ENCODE data around the gene DHX16. TPM values are rescaled to one million over a fixed set of nuclear protein-coding genes. Genes with fewer than 3 reads are reported as not detected.

The DHX16 gene
- total RNA-seq, 1 experiment from 2014 or later, result 32.2 TPM

DNA sequence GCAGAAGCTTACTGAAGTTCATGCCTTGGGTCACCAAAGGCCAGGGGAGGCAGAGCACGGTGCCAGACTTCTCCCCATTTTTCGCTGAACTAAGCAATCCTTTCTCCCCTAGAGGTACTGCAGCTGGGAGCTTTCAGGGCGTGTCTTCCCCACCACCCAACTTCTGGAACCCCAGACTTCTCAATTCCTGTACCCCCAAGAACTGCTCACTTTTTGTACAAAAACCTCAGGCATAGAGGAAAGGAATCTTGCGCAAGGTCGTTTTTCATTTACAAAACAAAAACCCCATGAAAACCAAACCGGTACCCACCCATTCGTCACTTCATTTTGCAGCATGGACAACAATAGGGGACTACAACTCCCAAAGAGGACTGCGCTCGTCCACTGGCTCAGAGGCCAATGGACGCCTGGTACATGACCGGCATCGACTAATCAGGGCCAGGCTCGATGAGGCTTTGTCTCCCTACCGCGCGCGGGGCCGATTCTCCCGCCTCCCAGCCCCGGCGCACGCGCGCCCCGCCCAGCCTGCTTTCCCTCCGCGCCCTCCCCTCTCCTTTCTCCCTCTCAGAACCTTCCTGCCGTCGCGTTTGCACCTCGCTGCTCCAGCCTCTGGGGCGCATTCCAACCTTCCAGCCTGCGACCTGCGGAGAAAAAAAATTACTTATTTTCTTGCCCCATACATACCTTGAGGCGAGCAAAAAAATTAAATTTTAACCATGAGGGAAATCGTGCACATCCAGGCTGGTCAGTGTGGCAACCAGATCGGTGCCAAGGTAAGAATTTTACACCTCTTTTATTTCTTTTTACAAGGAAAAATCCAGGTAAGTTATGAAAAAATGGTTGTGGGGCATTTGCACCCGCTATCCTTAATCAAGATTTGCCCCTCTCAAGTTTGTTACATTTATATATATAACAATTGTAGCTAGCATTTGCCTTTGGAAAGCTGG lies 47.3 kb upstream of the DHX16 start, which contains the start of gene TUBB (continued):
- TF ChIP-seq ZNF263 (CRISPR knock-in tag; IDR thresholded peaks at IDR 0.05; ENCODE audit: low read depth) (no peak), CREB1 (CRISPR knock-in tag; IDR thresholded peaks at IDR 0.05) (no peak), ZNF423 (CRISPR knock-in tag; IDR thresholded peaks at IDR 0.05) (no peak), FOXP1 (CRISPR knock-in tag; IDR thresholded peaks at IDR 0.05; ENCODE audit: borderline replicate concordance) (peak; percentile 37; the same call in 1 of the 2 replicates), ESRRA (CRISPR knock-in tag; IDR thresholded peaks at IDR 0.05; ENCODE audit: borderline replicate concordance) (no peak), JAZF1 (CRISPR knock-in tag; IDR thresholded peaks at IDR 0.05) (no peak), EMX1 (CRISPR knock-in tag; IDR thresholded peaks at IDR 0.05) (no peak), PRRX2 (CRISPR knock-in tag; IDR thresholded peaks at IDR 0.05) (no peak), MYBL2 (CRISPR knock-in tag; IDR thresholded peaks at IDR 0.05) (no peak), MXD4 (CRISPR knock-in tag; IDR thresholded peaks at IDR 0.05; ENCODE audit: borderline replicate concordance) (no peak), ZNF396 (CRISPR knock-in tag; IDR thresholded peaks at IDR 0.05; ENCODE audit: borderline replicate concordance) (no peak), SOX15 (CRISPR knock-in tag; IDR thresholded peaks at IDR 0.05) (no peak), ZNF416 (CRISPR knock-in tag; IDR thresholded peaks at IDR 0.05) (no peak), SMAD3 (CRISPR knock-in tag; IDR thresholded peaks at IDR 0.05; ENCODE audit: borderline replicate concordance) (no peak), FOXJ3 (CRISPR knock-in tag; IDR thresholded peaks at IDR 0.05; ENCODE audit: borderline replicate concordance) (no peak), TP53 (CRISPR knock-in tag; IDR thresholded peaks at IDR 0.05) (no peak), OVOL2 (CRISPR knock-in tag; IDR thresholded peaks at IDR 0.05; ENCODE audit: borderline replicate concordance) (no peak), ZNF121 (CRISPR knock-in tag; IDR thresholded peaks at IDR 0.05) (no peak)
- TF ChIP-seq, protein P1, sequence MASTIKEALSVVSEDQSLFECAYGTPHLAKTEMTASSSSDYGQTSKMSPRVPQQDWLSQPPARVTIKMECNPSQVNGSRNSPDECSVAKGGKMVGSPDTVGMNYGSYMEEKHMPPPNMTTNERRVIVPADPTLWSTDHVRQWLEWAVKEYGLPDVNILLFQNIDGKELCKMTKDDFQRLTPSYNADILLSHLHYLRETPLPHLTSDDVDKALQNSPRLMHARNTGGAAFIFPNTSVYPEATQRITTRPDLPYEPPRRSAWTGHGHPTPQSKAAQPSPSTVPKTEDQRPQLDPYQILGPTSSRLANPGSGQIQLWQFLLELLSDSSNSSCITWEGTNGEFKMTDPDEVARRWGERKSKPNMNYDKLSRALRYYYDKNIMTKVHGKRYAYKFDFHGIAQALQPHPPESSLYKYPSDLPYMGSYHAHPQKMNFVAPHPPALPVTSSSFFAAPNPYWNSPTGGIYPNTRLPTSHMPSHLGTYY (CRISPR knock-in tag; IDR thresholded peaks at IDR 0.05), result no peak
- TF ChIP-seq, protein P2, sequence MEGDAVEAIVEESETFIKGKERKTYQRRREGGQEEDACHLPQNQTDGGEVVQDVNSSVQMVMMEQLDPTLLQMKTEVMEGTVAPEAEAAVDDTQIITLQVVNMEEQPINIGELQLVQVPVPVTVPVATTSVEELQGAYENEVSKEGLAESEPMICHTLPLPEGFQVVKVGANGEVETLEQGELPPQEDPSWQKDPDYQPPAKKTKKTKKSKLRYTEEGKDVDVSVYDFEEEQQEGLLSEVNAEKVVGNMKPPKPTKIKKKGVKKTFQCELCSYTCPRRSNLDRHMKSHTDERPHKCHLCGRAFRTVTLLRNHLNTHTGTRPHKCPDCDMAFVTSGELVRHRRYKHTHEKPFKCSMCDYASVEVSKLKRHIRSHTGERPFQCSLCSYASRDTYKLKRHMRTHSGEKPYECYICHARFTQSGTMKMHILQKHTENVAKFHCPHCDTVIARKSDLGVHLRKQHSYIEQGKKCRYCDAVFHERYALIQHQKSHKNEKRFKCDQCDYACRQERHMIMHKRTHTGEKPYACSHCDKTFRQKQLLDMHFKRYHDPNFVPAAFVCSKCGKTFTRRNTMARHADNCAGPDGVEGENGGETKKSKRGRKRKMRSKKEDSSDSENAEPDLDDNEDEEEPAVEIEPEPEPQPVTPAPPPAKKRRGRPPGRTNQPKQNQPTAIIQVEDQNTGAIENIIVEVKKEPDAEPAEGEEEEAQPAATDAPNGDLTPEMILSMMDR (IDR thresholded peaks at IDR 0.05), result no peak
- TF ChIP-seq, protein P3, sequence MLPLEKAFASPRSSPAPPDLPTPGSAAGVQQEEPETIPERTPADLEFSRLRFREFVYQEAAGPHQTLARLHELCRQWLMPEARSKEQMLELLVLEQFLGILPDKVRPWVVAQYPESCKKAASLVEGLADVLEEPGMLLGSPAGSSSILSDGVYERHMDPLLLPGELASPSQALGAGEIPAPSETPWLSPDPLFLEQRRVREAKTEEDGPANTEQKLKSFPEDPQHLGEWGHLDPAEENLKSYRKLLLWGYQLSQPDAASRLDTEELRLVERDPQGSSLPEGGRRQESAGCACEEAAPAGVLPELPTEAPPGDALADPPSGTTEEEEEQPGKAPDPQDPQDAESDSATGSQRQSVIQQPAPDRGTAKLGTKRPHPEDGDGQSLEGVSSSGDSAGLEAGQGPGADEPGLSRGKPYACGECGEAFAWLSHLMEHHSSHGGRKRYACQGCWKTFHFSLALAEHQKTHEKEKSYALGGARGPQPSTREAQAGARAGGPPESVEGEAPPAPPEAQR (CRISPR knock-in tag; IDR thresholded peaks at IDR 0.05), result no peak
- TF ChIP-seq, protein P4, sequence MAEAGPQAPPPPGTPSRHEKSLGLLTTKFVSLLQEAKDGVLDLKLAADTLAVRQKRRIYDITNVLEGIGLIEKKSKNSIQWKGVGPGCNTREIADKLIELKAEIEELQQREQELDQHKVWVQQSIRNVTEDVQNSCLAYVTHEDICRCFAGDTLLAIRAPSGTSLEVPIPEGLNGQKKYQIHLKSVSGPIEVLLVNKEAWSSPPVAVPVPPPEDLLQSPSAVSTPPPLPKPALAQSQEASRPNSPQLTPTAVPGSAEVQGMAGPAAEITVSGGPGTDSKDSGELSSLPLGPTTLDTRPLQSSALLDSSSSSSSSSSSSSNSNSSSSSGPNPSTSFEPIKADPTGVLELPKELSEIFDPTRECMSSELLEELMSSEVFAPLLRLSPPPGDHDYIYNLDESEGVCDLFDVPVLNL (CRISPR knock-in tag; IDR thresholded peaks at IDR 0.05; ENCODE audit: borderline replicate concordance, low read depth), result peak; percentile 77; the same call in 1 of the 2 replicates
- TF ChIP-seq, protein P5, sequence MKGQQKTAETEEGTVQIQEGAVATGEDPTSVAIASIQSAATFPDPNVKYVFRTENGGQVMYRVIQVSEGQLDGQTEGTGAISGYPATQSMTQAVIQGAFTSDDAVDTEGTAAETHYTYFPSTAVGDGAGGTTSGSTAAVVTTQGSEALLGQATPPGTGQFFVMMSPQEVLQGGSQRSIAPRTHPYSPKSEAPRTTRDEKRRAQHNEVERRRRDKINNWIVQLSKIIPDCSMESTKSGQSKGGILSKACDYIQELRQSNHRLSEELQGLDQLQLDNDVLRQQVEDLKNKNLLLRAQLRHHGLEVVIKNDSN (CRISPR knock-in tag; IDR thresholded peaks at IDR 0.05), result peak; percentile 61; the same call in 1 of the 2 replicates
- TF ChIP-seq, protein P6, sequence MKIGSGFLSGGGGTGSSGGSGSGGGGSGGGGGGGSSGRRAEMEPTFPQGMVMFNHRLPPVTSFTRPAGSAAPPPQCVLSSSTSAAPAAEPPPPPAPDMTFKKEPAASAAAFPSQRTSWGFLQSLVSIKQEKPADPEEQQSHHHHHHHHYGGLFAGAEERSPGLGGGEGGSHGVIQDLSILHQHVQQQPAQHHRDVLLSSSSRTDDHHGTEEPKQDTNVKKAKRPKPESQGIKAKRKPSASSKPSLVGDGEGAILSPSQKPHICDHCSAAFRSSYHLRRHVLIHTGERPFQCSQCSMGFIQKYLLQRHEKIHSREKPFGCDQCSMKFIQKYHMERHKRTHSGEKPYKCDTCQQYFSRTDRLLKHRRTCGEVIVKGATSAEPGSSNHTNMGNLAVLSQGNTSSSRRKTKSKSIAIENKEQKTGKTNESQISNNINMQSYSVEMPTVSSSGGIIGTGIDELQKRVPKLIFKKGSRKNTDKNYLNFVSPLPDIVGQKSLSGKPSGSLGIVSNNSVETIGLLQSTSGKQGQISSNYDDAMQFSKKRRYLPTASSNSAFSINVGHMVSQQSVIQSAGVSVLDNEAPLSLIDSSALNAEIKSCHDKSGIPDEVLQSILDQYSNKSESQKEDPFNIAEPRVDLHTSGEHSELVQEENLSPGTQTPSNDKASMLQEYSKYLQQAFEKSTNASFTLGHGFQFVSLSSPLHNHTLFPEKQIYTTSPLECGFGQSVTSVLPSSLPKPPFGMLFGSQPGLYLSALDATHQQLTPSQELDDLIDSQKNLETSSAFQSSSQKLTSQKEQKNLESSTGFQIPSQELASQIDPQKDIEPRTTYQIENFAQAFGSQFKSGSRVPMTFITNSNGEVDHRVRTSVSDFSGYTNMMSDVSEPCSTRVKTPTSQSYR (CRISPR knock-in tag; IDR thresholded peaks at IDR 0.05), result no peak
- TF ChIP-seq, protein P7, sequence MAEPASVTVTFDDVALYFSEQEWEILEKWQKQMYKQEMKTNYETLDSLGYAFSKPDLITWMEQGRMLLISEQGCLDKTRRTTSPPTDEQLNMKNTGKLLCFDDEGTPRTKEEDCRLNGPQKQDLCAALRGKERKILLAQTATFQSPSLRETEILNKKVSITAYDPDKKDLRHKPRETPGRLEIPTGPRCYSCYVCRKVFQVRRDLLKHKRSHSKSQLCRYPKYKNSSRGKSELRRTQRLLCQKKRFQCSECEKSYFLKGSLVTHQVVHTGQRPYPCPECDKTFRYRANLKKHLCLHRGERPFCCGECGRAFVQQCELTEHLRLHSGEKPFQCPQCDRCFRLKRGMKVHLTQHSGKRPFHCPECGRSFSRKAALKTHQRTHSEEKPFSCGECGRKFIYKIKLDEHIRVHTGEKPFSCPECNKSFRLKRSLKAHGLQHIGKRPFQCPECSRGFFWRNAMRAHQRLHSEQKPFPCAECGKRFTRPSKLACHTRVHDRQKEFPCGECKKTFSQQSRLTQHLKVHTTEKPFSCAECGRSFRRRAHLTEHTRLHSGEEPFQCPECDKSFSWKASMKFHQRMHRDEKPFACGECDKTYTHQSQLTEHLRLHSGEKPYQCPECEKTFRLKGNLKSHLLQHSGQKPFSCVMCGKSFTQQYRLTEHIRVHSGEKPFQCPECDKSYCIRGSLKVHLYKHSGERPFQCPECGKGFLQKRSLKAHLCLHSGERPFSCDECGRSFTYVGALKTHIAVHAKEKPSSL (CRISPR knock-in tag; conservative IDR thresholded peaks at IDR 0.05), result no peak
- TF ChIP-seq, protein P8, sequence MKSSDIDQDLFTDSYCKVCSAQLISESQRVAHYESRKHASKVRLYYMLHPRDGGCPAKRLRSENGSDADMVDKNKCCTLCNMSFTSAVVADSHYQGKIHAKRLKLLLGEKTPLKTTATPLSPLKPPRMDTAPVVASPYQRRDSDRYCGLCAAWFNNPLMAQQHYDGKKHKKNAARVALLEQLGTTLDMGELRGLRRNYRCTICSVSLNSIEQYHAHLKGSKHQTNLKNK (CRISPR knock-in tag; IDR thresholded peaks at IDR 0.05), result no peak
- TF ChIP-seq, protein P9, sequence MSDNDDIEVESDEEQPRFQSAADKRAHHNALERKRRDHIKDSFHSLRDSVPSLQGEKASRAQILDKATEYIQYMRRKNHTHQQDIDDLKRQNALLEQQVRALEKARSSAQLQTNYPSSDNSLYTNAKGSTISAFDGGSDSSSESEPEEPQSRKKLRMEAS (CRISPR knock-in tag; IDR thresholded peaks at IDR 0.05), result peak; percentile 24; the same call in 1 of the 2 replicates
